Progenitor cell of endocrine pancreas (in vitro differentiated cells): Measurements from ENCODE around the gene NAT16. TPM values are rescaled to one million over a fixed set of nuclear protein-coding genes. Genes with fewer than 3 reads are reported as not detected.
"Not testable (repeated sequence)": the region's sequence is repeated elsewhere in the genome, so short reads cannot be mapped to it uniquely, and the experiment has no call there.

Experiments
- DNase-seq: peaks from one replicate; pipeline ENCODE4 v3.0.0; 2021; ENCODE audit warnings: low spot score; ENCODE audit not compliant: unreplicated experiment
- H3K27ac Mint-ChIP-seq: 2 replicates; pipeline ENCODE4 v1.8.0; 2021; ENCODE audit warnings: mild to moderate bottlenecking, moderate library complexity, mixed read lengths
- H3K27me3 Mint-ChIP-seq: 2 replicates; pipeline ENCODE4 v1.8.0; 2021; ENCODE audit warnings: mixed read lengths
- H3K36me3 Mint-ChIP-seq: 2 replicates; pipeline ENCODE4 v1.8.0; 2022; ENCODE audit warnings: mixed read lengths; ENCODE audit not compliant: insufficient read depth
- H3K4me1 Mint-ChIP-seq: 2 replicates; pipeline ENCODE4 v1.8.0; 2021; ENCODE audit warnings: low read depth, mixed read lengths
- H3K4me3 Mint-ChIP-seq: 2 replicates; pipeline ENCODE4 v1.8.0; 2021; ENCODE audit warnings: low read depth, mild to moderate bottlenecking, moderate library complexity, mixed read lengths
- H3K9me3 Mint-ChIP-seq: 2 replicates; pipeline ENCODE4 v1.8.0; 2021; ENCODE audit warnings: low read depth, mixed read lengths
- CTCF ChIP-seq: fragments of 200-600 bp; sonication (generic); IDR thresholded peaks from one replicate; pipeline ENCODE4 v1.5.0; 2021; ENCODE audit warnings: antibody characterized with exemption, mild to moderate bottlenecking; ENCODE audit not compliant: unreplicated experiment
- total RNA-seq: library from RNA; stranded (reverse); gene quantifications from 2 replicates; pipeline ENCODE4 v1.2.1, GENCODE V29; 2021

Gene NAT16
- total RNA-seq, 1 donor from 2014 or later, result not detected

- TF ChIP-seq CTCF, result no peak
- Mint-ChIP-seq H3K27ac (peak overlapping the region; percentile 41), H3K36me3 (no peaks in the 10 kb centered on the region), H3K4me3 (no peak overlapping the region), H3K4me1 (peaks cover 3% of the 10 kb centered on the region), H3K9me3 (no peaks in the 10 kb centered on the region), H3K27me3 (peaks cover 28% of the 10 kb centered on the region)
- no peak for DNase-seq
These were observed 39.8 kb downstream of the NAT16 start for GRCh38 chr7:101140339-101140699.

DNA sequence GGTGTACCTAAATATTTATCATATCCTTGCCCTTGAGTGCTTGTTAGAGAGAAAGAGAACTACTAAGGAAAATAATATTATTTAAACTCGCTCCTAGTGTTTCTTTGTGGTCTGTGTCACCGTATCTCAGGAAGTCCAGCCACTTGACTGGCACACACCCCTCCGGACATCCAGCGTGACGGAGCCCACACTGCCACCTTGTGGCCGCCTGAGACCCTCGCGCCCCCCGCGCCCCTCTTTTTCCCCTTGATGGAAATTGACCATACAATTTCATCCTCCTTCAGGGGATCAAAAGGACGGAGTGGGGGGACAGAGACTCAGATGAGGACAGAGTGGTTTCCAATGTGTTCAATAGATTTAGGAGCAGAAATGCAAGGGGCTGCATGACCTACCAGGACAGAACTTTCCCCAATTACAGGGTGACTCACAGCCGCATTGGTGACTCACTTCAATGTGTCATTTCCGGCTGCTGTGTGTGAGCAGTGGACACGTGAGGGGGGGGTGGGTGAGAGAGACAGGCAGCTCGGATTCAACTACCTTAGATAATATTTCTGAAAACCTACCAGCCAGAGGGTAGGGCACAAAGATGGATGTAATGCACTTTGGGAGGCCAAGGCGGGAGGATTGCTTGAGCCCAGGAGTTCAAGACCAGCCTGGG lies 41.8 kb downstream of the NAT16 start:
- DNase-seq, result peak; percentile 32
- Mint-ChIP-seq H3K4me3 (peak overlapping the region; percentile 63), H3K27me3 (peaks cover 39% of the 10 kb centered on the region)

GRCh38 chr7:101137651-101138212 lies 42.4 kb downstream of the NAT16 start:
- Mint-ChIP-seq H3K27ac (no peak overlapping the region), H3K27me3 (peaks cover 37% of the 10 kb centered on the region), H3K36me3 (no peaks in the 10 kb centered on the region), H3K4me1 (peaks cover 1% of the 10 kb centered on the region), H3K9me3 (no peaks in the 10 kb centered on the region), H3K4me3 (no peak overlapping the region)
- no peak for DNase-seq
- no peak for TF ChIP-seq CTCF

More for the DNA sequence above, 41.8 kb downstream of the NAT16 start:
- Mint-ChIP-seq H3K36me3 (no peaks in the 10 kb centered on the region), H3K27ac (peak overlapping the region; percentile 94), H3K4me1 (peaks cover 1% of the 10 kb centered on the region), H3K9me3 (no peaks in the 10 kb centered on the region)
- TF ChIP-seq CTCF, result peak; percentile 87

- Mint-ChIP-seq H3K27me3 (peaks cover 42% of the 10 kb centered on the region), H3K36me3 (no peaks in the 10 kb centered on the region), H3K4me3 (no peak overlapping the region), H3K9me3 (no peaks in the 10 kb centered on the region), H3K4me1 (no peaks in the 10 kb centered on the region), H3K27ac (no peak overlapping the region)
- DNase-seq, result no peak
- TF ChIP-seq CTCF, result no peak
These were observed 45.6 kb downstream of the NAT16 start for GRCh38 chr7:101134399-101134980.

GRCh38 chr7:101133621-101134398 lies 46.3 kb downstream of the NAT16 start:
- Mint-ChIP-seq H3K27me3 (peaks cover 42% of the 10 kb centered on the region), H3K27ac (no peak overlapping the region), H3K4me1 (no peaks in the 10 kb centered on the region), H3K4me3 (no peak overlapping the region), H3K9me3 (no peaks in the 10 kb centered on the region), H3K36me3 (no peaks in the 10 kb centered on the region)
- no peak for TF ChIP-seq CTCF
- no peak for DNase-seq

DNA sequence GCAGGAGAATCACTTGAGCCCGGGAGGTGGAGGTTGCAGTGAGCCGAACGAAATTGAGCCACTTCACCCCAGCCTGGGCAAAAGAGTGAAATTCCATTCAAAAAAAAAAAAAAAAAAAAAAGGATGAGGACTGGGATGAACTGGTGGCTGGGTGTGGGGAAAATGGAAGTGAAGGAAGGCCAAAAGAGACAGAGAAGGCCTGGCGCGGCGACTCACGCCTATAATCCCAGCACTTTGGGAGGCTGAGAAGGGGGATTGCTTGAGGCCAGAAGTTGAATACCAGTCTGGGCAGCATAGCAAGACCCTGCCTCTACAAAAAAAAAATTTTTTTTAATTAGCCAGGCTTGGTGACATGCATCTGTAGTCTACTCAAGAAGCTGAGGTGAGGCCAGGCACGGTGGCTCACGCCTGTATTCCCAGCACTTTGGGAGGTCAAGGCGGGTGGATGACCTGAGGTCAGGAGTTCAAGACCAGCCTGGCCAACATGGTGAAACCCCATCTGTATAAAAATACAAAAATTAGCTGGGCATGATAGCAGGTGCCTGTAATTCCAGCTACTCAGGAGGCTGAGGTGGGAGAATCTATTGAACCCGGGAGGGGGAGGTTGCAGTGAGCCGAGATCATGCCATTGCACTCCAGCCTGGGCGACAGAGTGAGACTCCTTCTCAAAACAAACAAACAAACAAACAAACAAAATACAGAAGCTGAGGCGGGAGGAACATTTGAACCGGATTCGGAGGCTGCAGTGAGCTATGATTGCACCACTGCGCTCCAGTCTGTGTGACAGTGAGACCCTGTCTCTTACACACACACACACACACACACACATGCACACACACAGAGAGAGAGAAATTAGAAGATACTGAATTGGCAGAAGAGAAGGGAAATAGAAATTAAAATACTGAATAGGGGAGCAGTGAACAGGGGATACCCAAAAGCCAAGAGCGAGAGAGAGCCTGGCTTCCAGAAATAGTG lies 47.2 kb downstream of the NAT16 start:
- H3K4me1 Mint-ChIP-seq, H3K36me3 Mint-ChIP-seq, H3K4me3 Mint-ChIP-seq, H3K27ac Mint-ChIP-seq, H3K9me3 Mint-ChIP-seq, DNase-seq: not testable (repeated sequence)
- peaks cover 47% of the 10 kb centered on the region for H3K27me3 Mint-ChIP-seq
